ENCODE results near the gene GP1BB.

Gene GP1BB

GRCh38 chr22:19722178-19722981, 959 bp upstream of the GP1BB start:
- Histone ChIP-seq H3K27me3 (ENCODE audit: insufficient read depth, low read length, poor library complexity) (no peaks in the 10 kb centered on the region), H2AFZ (ENCODE audit: low read depth, low read length) (no peak overlapping the region), H3K79me2 (ENCODE audit: insufficient read depth, low read length) (no peaks in the 10 kb centered on the region), H3K9ac (ENCODE audit: low read depth, low read length) (no peak overlapping the region), H3K36me3 (ENCODE audit: insufficient read depth, low read length) (no peaks in the 10 kb centered on the region), H3K4me1 (ENCODE audit: insufficient read depth, low read length) (peaks cover 17% of the 10 kb centered on the region), H3K4me3 (ENCODE audit: low read depth in 1 of 2, low read length in 2 of 2) (no peak overlapping the region), H3K4me2 (ENCODE audit: insufficient read depth, low read length) (no peak overlapping the region), H3K9me3 (ENCODE audit: insufficient read depth, low read length, severe bottlenecking) (no peaks in the 10 kb centered on the region), H3K27ac (ENCODE audit: low read length) (no peak overlapping the region), H4K20me1 (ENCODE audit: insufficient read depth, low read length) (no peaks in the 10 kb centered on the region)
- no peak for ATAC-seq (ENCODE audit: insufficient read depth, low read depth)
- TF ChIP-seq EZH2 (IDR thresholded peaks at IDR 0.05; ENCODE audit: borderline replicate concordance, low read depth, low read length, severe bottlenecking), result no peak
- TF ChIP-seq CTCF (IDR thresholded peaks at IDR 0.05; ENCODE audit: borderline replicate concordance, extremely low read depth, low read length, poor library complexity, severe bottlenecking), result no peak
- no peak for DNase-seq

GRCh38 chr22:19722982-19723231, 432 bp upstream of the GP1BB start:
- DNase-seq (no peak), ATAC-seq (ENCODE audit: insufficient read depth, low read depth) (no peak)
- Histone ChIP-seq H3K27ac (ENCODE audit: low read length) (no peak overlapping the region), H3K79me2 (ENCODE audit: insufficient read depth, low read length) (no peaks in the 10 kb centered on the region), H3K36me3 (ENCODE audit: insufficient read depth, low read length) (no peaks in the 10 kb centered on the region), H3K4me1 (ENCODE audit: insufficient read depth, low read length) (peaks cover 12% of the 10 kb centered on the region), H3K9me3 (ENCODE audit: insufficient read depth, low read length, severe bottlenecking) (no peaks in the 10 kb centered on the region), H2AFZ (ENCODE audit: low read depth, low read length) (no peak overlapping the region), H4K20me1 (ENCODE audit: insufficient read depth, low read length) (no peaks in the 10 kb centered on the region), H3K9ac (ENCODE audit: low read depth, low read length) (no peak overlapping the region), H3K4me3 (ENCODE audit: low read depth in 1 of 2, low read length in 2 of 2) (no peak overlapping the region), H3K27me3 (ENCODE audit: insufficient read depth, low read length, poor library complexity) (no peaks in the 10 kb centered on the region), H3K4me2 (ENCODE audit: insufficient read depth, low read length) (no peak overlapping the region)
- TF ChIP-seq EZH2 (IDR thresholded peaks at IDR 0.05; ENCODE audit: borderline replicate concordance, low read depth, low read length, severe bottlenecking) (no peak), CTCF (IDR thresholded peaks at IDR 0.05; ENCODE audit: borderline replicate concordance, extremely low read depth, low read length, poor library complexity, severe bottlenecking) (no peak)

- no peak overlapping the region for H3K27ac ChIP-seq (ENCODE audit: low read length)
- no peak overlapping the region for H3K4me3 ChIP-seq (ENCODE audit: low read depth in 1 of 2, low read length in 2 of 2)
- H3K79me2 ChIP-seq (ENCODE audit: insufficient read depth, low read length), result no peaks in the 10 kb centered on the region
- DNase-seq (no peak), ATAC-seq (ENCODE audit: insufficient read depth, low read depth) (no peak)
- no peak overlapping the region for H3K9ac ChIP-seq (ENCODE audit: low read depth, low read length)
- H3K9me3 ChIP-seq (ENCODE audit: insufficient read depth, low read length, severe bottlenecking), result no peaks in the 10 kb centered on the region
- no peaks in the 10 kb centered on the region for H3K36me3 ChIP-seq (ENCODE audit: insufficient read depth, low read length)
- no peaks in the 10 kb centered on the region for H4K20me1 ChIP-seq (ENCODE audit: insufficient read depth, low read length)
- H3K27me3 ChIP-seq (ENCODE audit: insufficient read depth, low read length, poor library complexity), result no peaks in the 10 kb centered on the region
- TF ChIP-seq CTCF (IDR thresholded peaks at IDR 0.05; ENCODE audit: borderline replicate concordance, extremely low read depth, low read length, poor library complexity, severe bottlenecking) (no peak), EZH2 (IDR thresholded peaks at IDR 0.05; ENCODE audit: borderline replicate concordance, low read depth, low read length, severe bottlenecking) (no peak)
- peaks cover under 1% of the 10 kb centered on the region for H3K4me1 ChIP-seq (ENCODE audit: insufficient read depth, low read length)
- H2AFZ ChIP-seq (ENCODE audit: low read depth, low read length), result no peak overlapping the region
- no peak overlapping the region for H3K4me2 ChIP-seq (ENCODE audit: insufficient read depth, low read length)
Measured at GRCh38 chr22:19723983-19724827, 866 bp downstream of the GP1BB start.

Data from DND-41 (cell line).